GM18858 (cell line): Measurements from ENCODE around the gene ADORA2A.
A peak's percentile ranks its signal among the peaks of the same experiment; 100 is the strongest.

ENCODE experiments used
- ATAC-seq: cut with Tn5 transposase; IDR thresholded peaks from one replicate; pipeline ENCODE4 v1.9.1; 2021; ENCODE audit not compliant: unreplicated experiment

Gene ADORA2A

GRCh38 chr22:24431309-24432034, 4.1 kb downstream of the ADORA2A start:
- no peak for ATAC-seq

GRCh38 chr22:24432059-24432853, 4.9 kb downstream of the ADORA2A start:
- no peak for ATAC-seq

- no peak for ATAC-seq
These were observed 5.8 kb downstream of the ADORA2A start for GRCh38 chr22:24433001-24433827.

- ATAC-seq: peak; percentile 49
These were observed 6.5 kb downstream of the ADORA2A start for GRCh38 chr22:24433828-24434470.

GRCh38 chr22:24434471-24435322, 7.3 kb downstream of the ADORA2A start:
- peak; percentile 33 for ATAC-seq

GRCh38 chr22:24435323-24435645, 7.9 kb downstream of the ADORA2A start:
- no peak for ATAC-seq

- ATAC-seq: no peak
These were observed 8.5 kb downstream of the ADORA2A start for GRCh38 chr22:24435861-24436371.

- no peak for ATAC-seq
These were observed 9.2 kb downstream of the ADORA2A start for GRCh38 chr22:24436553-24436952.

GRCh38 chr22:24437091-24437490, 9.7 kb downstream of the ADORA2A start:
- no peak for ATAC-seq

- ATAC-seq: no peak
These were observed 10.4 kb downstream of the ADORA2A start for GRCh38 chr22:24437741-24438328.

- ATAC-seq: no peak
These were observed 12.9 kb downstream of the ADORA2A start for GRCh38 chr22:24440270-24440717.

- ATAC-seq: no peak
These were observed 13.5 kb downstream of the ADORA2A start for GRCh38 chr22:24440718-24441405.

- no peak for ATAC-seq
These were observed 14.3 kb downstream of the ADORA2A start for GRCh38 chr22:24441406-24442351.

GRCh38 chr22:24442352-24442744, 14.9 kb downstream of the ADORA2A start:
- ATAC-seq: no peak

- no peak for ATAC-seq
These were observed 16.3 kb downstream of the ADORA2A start for GRCh38 chr22:24443668-24444067.

GRCh38 chr22:24444251-24444650, 16.9 kb downstream of the ADORA2A start:
- no peak for ATAC-seq

GRCh38 chr22:24444729-24445466, 17.5 kb downstream of the ADORA2A start:
- no peak for ATAC-seq
